OCI-LY1 (cell line): ENCODE data around the gene AQP12A.

ENCODE experiments used
- CTCF ChIP-seq: fragments of 200-600 bp; sonication (generic), shearing (Covaris generic); IDR thresholded peaks from 2 replicates; pipeline ENCODE4 v1.5.1; 2017; ENCODE audit warnings: mild to moderate bottlenecking, antibody characterized with exemption, low read length, moderate library complexity, mixed read lengths
- EZH2 ChIP-seq: fragments of 200-600 bp; sonication (generic), shearing (Covaris generic); IDR thresholded peaks from 2 replicates; pipeline ENCODE4 v1.8.0; 2017; ENCODE audit warnings: borderline replicate concordance, mixed run types, mild to moderate bottlenecking, antibody characterized with exemption, low read length, moderate library complexity, mixed read lengths

DNA sequence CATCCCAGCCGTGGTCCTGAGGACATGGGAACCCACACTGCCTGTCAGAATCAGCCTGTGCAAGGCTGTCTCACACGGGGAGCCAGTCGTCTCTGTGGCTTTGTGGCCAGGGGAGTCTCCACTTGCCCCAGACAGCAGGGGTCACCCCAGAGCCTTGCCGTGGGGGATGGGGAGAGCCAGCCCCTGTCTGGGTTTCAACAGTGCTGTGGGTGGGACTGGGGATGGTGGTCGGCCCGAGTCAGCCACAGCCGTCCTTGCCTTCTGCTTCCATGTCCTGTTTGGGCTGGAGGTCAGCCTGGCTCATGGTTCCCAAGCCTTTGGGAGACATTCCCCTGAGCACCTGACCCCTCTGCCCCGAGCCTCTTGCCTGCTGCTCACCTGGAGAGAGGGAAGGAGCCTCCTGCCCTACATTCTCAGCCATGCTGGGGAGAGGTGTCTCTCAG, 46.8 kb upstream of the AQP12A start:
- TF ChIP-seq CTCF (no peak), EZH2 (no peak)
